CD1c-positive myeloid dendritic cell (primary cell): ENCODE measurements around the gene CCNQ.
A peak's percentile ranks its signal among the peaks of the same experiment; 100 is the strongest.

Experiments used
- DNase-seq: peaks from one replicate; pipeline ENCODE4 v3.0.0-alpha.2; 2016; ENCODE audit errors: extremely low spot score

The CCNQ gene

GRCh38 chrX:153598541-153599191 lies at the start of gene CCNQ:
TSS of gene CCNQ (minus strand) at chrX:153599139. CDS start at chrX:153599073, 66 bp downstream.
- DNase-seq = peak; percentile 21

- no peak for DNase-seq
These were observed 48.8 kb upstream of the CCNQ start for GRCh38 chrX:153647461-153648357.

- peak; percentile 34 for DNase-seq
These were observed 47.9 kb upstream of the CCNQ start, which contains the start of gene DUSP9 for GRCh38 chrX:153646620-153647373. TSS of gene DUSP9 (plus strand) at chrX:153647203. CDS start at chrX:153647954, 751 bp downstream.

GRCh38 chrX:153645921-153646488 lies 47.1 kb upstream of the CCNQ start:
- no peak for DNase-seq

- DNase-seq = no peak
These were observed 46.2 kb upstream of the CCNQ start for GRCh38 chrX:153645151-153645550.

GRCh38 chrX:153644356-153645125 lies 45.6 kb upstream of the CCNQ start:
- DNase-seq = no peak

GRCh38 chrX:153643431-153644351 lies 44.8 kb upstream of the CCNQ start:
- peak; percentile 26 for DNase-seq

- no peak for DNase-seq
These were observed 43.9 kb upstream of the CCNQ start for GRCh38 chrX:153642655-153643430.

GRCh38 chrX:153642051-153642654 lies 43.2 kb upstream of the CCNQ start:
- DNase-seq = no peak

- no peak for DNase-seq
These were observed 42.7 kb upstream of the CCNQ start for GRCh38 chrX:153641627-153642026.

GRCh38 chrX:153640736-153641575 lies 42.0 kb upstream of the CCNQ start:
- DNase-seq = no peak

- DNase-seq = no peak
These were observed 41.2 kb upstream of the CCNQ start for GRCh38 chrX:153640045-153640686.

GRCh38 chrX:153639177-153640044 lies 40.5 kb upstream of the CCNQ start:
- DNase-seq = no peak

- DNase-seq = no peak
These were observed 39.7 kb upstream of the CCNQ start for GRCh38 chrX:153638436-153639176.

- no peak for DNase-seq
These were observed 39.1 kb upstream of the CCNQ start for GRCh38 chrX:153638041-153638371.
